ENCODE results near the gene LGALS9.

The LGALS9 gene

DNA sequence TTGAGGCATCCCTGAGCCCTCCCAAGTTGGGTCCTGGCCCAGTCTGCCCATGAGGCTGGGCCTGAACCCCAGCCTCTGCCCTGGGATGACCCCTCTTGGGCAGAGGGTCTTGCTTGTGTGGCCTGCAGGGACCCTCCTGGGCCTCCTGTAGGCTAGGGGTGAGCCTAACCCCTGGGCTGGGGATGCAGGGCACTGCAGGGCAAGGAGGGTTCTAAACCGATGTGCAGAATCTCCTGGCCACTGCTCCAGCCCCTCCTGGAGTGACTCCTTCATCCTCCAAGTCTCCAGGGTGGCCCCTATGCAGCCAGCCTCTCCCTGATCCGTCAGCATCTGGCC lies 37.5 kb downstream of the LGALS9 start:
- TF ChIP-seq USF1 (IDR thresholded peaks at IDR 0.05), result no peak
- no peak for TF ChIP-seq TEAD4 (IDR thresholded peaks at IDR 0.05)
- no peak for TF ChIP-seq RAD21 (IDR thresholded peaks at IDR 0.05; ENCODE audit: low read depth)
- no peak for TF ChIP-seq CEBPB (IDR thresholded peaks at IDR 0.05)
- no peak for TF ChIP-seq EGR1 (IDR thresholded peaks at IDR 0.05)
- TF ChIP-seq MAX (IDR thresholded peaks at IDR 0.05), result no peak
- TF ChIP-seq EP300 (IDR thresholded peaks at IDR 0.05; ENCODE audit: borderline replicate concordance), result no peak
- no peak for TF ChIP-seq FOXM1 (IDR thresholded peaks at IDR 0.05; ENCODE audit: borderline replicate concordance, low read depth)
- TF ChIP-seq TCF12 (IDR thresholded peaks at IDR 0.05; ENCODE audit: low read depth), result no peak
- no peak for TF ChIP-seq NFIC (IDR thresholded peaks at IDR 0.05)
- TF ChIP-seq ZBTB7A (IDR thresholded peaks at IDR 0.05; ENCODE audit: low read depth), result no peak
- TF ChIP-seq TAF1 (IDR thresholded peaks at IDR 0.05; ENCODE audit: low read depth), result no peak
- TF ChIP-seq YY1 (IDR thresholded peaks at IDR 0.05; ENCODE audit: low read depth), result no peak
- TF ChIP-seq REST (IDR thresholded peaks at IDR 0.05; ENCODE audit: low read depth), result no peak
- no peak for TF ChIP-seq CREB1 (IDR thresholded peaks at IDR 0.05; ENCODE audit: low read depth)

GRCh38 chr17:27669136-27669535 lies 38.1 kb downstream of the LGALS9 start:
- TF ChIP-seq RAD21 (IDR thresholded peaks at IDR 0.05; ENCODE audit: low read depth) (no peak), ZBTB7A (IDR thresholded peaks at IDR 0.05; ENCODE audit: low read depth) (no peak), TCF12 (IDR thresholded peaks at IDR 0.05; ENCODE audit: low read depth) (no peak), EP300 (IDR thresholded peaks at IDR 0.05; ENCODE audit: borderline replicate concordance) (no peak), MAX (IDR thresholded peaks at IDR 0.05) (no peak), USF1 (IDR thresholded peaks at IDR 0.05) (no peak), TEAD4 (IDR thresholded peaks at IDR 0.05) (no peak), CREB1 (IDR thresholded peaks at IDR 0.05; ENCODE audit: low read depth) (no peak), FOXM1 (IDR thresholded peaks at IDR 0.05; ENCODE audit: borderline replicate concordance, low read depth) (no peak), YY1 (IDR thresholded peaks at IDR 0.05; ENCODE audit: low read depth) (no peak), EGR1 (IDR thresholded peaks at IDR 0.05) (no peak), TAF1 (IDR thresholded peaks at IDR 0.05; ENCODE audit: low read depth) (no peak), NFIC (IDR thresholded peaks at IDR 0.05) (no peak), REST (IDR thresholded peaks at IDR 0.05; ENCODE audit: low read depth) (no peak), CEBPB (IDR thresholded peaks at IDR 0.05) (no peak)

GRCh38 chr17:27669850-27670249 lies 38.9 kb downstream of the LGALS9 start:
- TF ChIP-seq YY1 (IDR thresholded peaks at IDR 0.05; ENCODE audit: low read depth), result no peak
- no peak for TF ChIP-seq REST (IDR thresholded peaks at IDR 0.05; ENCODE audit: low read depth)
- TF ChIP-seq EGR1 (IDR thresholded peaks at IDR 0.05), result no peak
- TF ChIP-seq MAX (IDR thresholded peaks at IDR 0.05), result no peak
- no peak for TF ChIP-seq EP300 (IDR thresholded peaks at IDR 0.05; ENCODE audit: borderline replicate concordance)

DNA sequence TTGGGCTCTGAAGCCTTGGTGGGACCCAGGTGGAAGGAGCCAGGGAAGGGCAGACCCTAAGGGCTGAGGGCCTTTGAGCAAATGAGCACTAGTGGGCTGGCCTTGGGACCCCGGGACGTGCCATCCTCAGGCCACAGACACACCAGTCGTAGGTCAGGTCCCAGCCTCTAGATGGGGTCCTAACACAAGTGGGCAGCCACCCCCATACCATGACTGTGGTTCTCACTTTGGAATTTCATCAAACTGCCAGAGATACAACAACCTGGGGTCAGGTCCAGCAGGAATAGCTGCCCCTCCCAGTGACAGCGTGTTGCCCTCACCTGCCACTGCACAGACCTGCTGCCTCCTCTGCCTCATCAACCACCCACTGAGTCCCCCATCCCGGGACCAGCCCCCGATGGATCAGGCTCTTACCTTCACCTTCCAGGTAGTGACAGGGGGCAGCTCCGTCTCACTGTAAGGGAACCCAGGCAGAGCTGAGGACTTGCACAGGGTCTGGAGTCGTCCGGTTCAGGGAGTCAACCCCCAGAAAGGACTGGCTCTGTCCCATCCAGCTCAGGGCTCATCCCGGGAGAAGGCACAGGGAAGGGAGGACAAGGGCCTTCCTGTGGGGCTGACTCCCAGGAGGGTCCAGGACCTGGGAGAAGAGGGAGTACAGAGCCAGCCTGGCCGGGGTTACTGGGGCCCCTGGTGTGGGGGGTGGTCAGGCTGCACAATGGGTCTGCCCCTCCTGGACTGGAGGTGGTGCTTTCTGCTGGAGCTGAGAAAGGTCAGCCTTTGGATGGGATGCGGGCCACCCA lies 40.0 kb downstream of the LGALS9 start:
- no peak for TF ChIP-seq EP300 (IDR thresholded peaks at IDR 0.05; ENCODE audit: borderline replicate concordance)

Data from Ishikawa (cell line).